Glutamatergic neuron (in vitro differentiated cells): ENCODE results near the gene PCDHA3. TPM values are rescaled to one million over a fixed set of nuclear protein-coding genes. Genes with fewer than 3 reads are reported as not detected.

ENCODE experiments used
- DNase-seq: peaks from one replicate; pipeline ENCODE4 v3.0.0; 2022
- H3K27ac Mint-ChIP-seq: one replicate; pipeline ENCODE4 v1.8.0; 2020; ENCODE audit warnings: mild to moderate bottlenecking, mixed read lengths, inconsistent platforms; ENCODE audit not compliant: unreplicated experiment
- H3K27me3 Mint-ChIP-seq: one replicate; pipeline ENCODE4 v1.8.0; 2020; ENCODE audit warnings: mild to moderate bottlenecking, moderate library complexity, mixed read lengths, inconsistent platforms; ENCODE audit not compliant: unreplicated experiment
- H3K36me3 Mint-ChIP-seq: one replicate; pipeline ENCODE4 v1.8.0; 2020; ENCODE audit warnings: mild to moderate bottlenecking, mixed read lengths, inconsistent platforms; ENCODE audit not compliant: unreplicated experiment
- H3K4me1 Mint-ChIP-seq: one replicate; pipeline ENCODE4 v1.8.0; 2020; ENCODE audit warnings: mild to moderate bottlenecking, low read depth, mixed read lengths, inconsistent platforms; ENCODE audit not compliant: unreplicated experiment
- H3K4me3 Mint-ChIP-seq: one replicate; pipeline ENCODE4 v1.8.0; 2020; ENCODE audit warnings: mild to moderate bottlenecking, mixed read lengths, inconsistent platforms; ENCODE audit not compliant: unreplicated experiment
- H3K9me3 Mint-ChIP-seq: one replicate; pipeline ENCODE4 v1.8.0; 2020; ENCODE audit warnings: mild to moderate bottlenecking, moderate library complexity, mixed read lengths, inconsistent platforms; ENCODE audit not compliant: unreplicated experiment
- CTCF ChIP-seq: fragments of 200-600 bp; sonication (generic); IDR thresholded peaks from one replicate; pipeline ENCODE4 v1.5.0; 2021; ENCODE audit not compliant: partially characterized antibody, unreplicated experiment
- long read RNA-seq: library from polyadenylated mRNA; unstranded; transcript quantifications from one replicate; pipeline ENCODE4 v2.0.0, GENCODE V29; 2020; ENCODE audit not compliant: unreplicated experiment
- total RNA-seq: library from RNA; stranded (reverse); fragmentation: NEBNext Ultra II Directional; extraction: Animal tissue kit (Norgen Biotek cat#: 25700); gene quantifications from one replicate; pipeline ENCODE4 v1.2.1, GENCODE V29; 2021; ENCODE audit not compliant: unreplicated experiment

Gene PCDHA3
- total RNA-seq = 17.9 TPM
- long read RNA-seq = 0 reads

- Mint-ChIP-seq H3K4me3 (peak within 1 kb of the TSS; percentile 69), H3K9me3 (peaks cover 22% of the 10 kb centered on the region), H3K4me1 (peaks cover 4% of the 10 kb centered on the region), H3K36me3 (peaks cover 51% of the 10 kb centered on the region), H3K27me3 (no peaks in the 10 kb centered on the region), H3K27ac (peak within 1 kb of the TSS; percentile 59)
- no peak for DNase-seq
- peak; percentile 16 for TF ChIP-seq CTCF
Observed at GRCh38 chr5:140800816-140801493, at the start of gene PCDHA3. Gene PCDHA3, plus strand, starts transcription at chr5:140801057.

- peaks cover 11% of the 10 kb centered on the region for H3K36me3 Mint-ChIP-seq
- no peak overlapping the region for H3K27ac Mint-ChIP-seq
- H3K9me3 Mint-ChIP-seq = peaks cover 6% of the 10 kb centered on the region
- no peak overlapping the region for H3K4me3 Mint-ChIP-seq
- no peak for DNase-seq
- TF ChIP-seq CTCF = no peak
- H3K27me3 Mint-ChIP-seq = no peaks in the 10 kb centered on the region
- H3K4me1 Mint-ChIP-seq = no peaks in the 10 kb centered on the region
Observed at GRCh38 chr5:140753561-140753960, 47.3 kb upstream of the PCDHA3 start.

GRCh38 chr5:140764177-140764973, 36.5 kb upstream of the PCDHA3 start:
- Mint-ChIP-seq H3K4me3 (no peak overlapping the region), H3K36me3 (peaks cover 7% of the 10 kb centered on the region), H3K9me3 (peaks cover 10% of the 10 kb centered on the region), H3K4me1 (no peaks in the 10 kb centered on the region), H3K27me3 (no peaks in the 10 kb centered on the region), H3K27ac (no peak overlapping the region)
- no peak for DNase-seq
- no peak for TF ChIP-seq CTCF

- Mint-ChIP-seq H3K4me3 (no peak overlapping the region), H3K4me1 (no peaks in the 10 kb centered on the region), H3K27ac (no peak overlapping the region), H3K27me3 (no peaks in the 10 kb centered on the region), H3K36me3 (peaks cover 13% of the 10 kb centered on the region), H3K9me3 (peaks cover 7% of the 10 kb centered on the region)
- DNase-seq = no peak
- TF ChIP-seq CTCF = no peak
Observed at GRCh38 chr5:140767444-140767843, 33.4 kb upstream of the PCDHA3 start.

- H3K9me3 Mint-ChIP-seq = peaks cover 12% of the 10 kb centered on the region
- H3K27me3 Mint-ChIP-seq = peaks cover 2% of the 10 kb centered on the region
Observed at GRCh38 chr5:140780512-140780911, 20.3 kb upstream of the PCDHA3 start.

More at GRCh38 chr5:140780512-140780911, 20.3 kb upstream of the PCDHA3 start:
- Mint-ChIP-seq H3K4me3 (no peak overlapping the region), H3K4me1 (no peaks in the 10 kb centered on the region), H3K36me3 (peaks cover 48% of the 10 kb centered on the region), H3K27ac (no peak overlapping the region)
- no peak for DNase-seq
- TF ChIP-seq CTCF = no peak
